A549 (cell line): ENCODE data around the gene ADAMTSL3. TPM values are rescaled to one million over a fixed set of nuclear protein-coding genes. Genes with fewer than 3 reads are reported as not detected.

ENCODE experiments used
- ATAC-seq, 2 experiments: fragments of 200-7000 bp in 1 of 2; fragments of >200 bp in 1 of 2; cut with Nextera tagmentation in 1 of 2; cut with Tn5 transposase in 1 of 2; 3 replicates each; pipeline versions ENCODE4 v1.8.0 to v1.9.1; 2018 to 2020; ENCODE audit warnings: mild to moderate bottlenecking in 1 of 2, moderate library complexity in 1 of 2
- CTCF ChIA-PET: fragments of 300-600 bp; sonication (Branson Sonifier 250); formaldehyde crosslinking; extraction: SDS; loops from one replicate; lab custom pipeline; 2021; ENCODE audit warnings: antibody characterized with exemption, inconsistent platforms; lab: Yijun Ruan, JAX
- POLR2A ChIA-PET: fragments of 350-600 bp; formaldehyde crosslinking; extraction: SDS; loops from one replicate; lab custom pipeline; 2021; ENCODE audit warnings: antibody characterized with exemption, inconsistent platforms; lab: Yijun Ruan, JAX
- DNase-seq, 2 experiments: peaks; one replicate each; pipeline versions ENCODE4 v3.0.0 to v3.0.0-alpha.2; 2011 to 2016; ENCODE audit warnings: low read depth in 1 of 2, low spot score in 1 of 2
- FAIRE-seq: peaks from 2 replicates; lab custom pipeline; 2011; peaks lifted over from hg19 to GRCh38; lab: Jason Lieb, UNC
- H3K27ac ChIP-seq, 2 experiments: fragments of >200 bp; sonication (Bioruptor Twin); formaldehyde crosslinking; 3 replicates each; pipeline ENCODE4 v1.5.1; 2016 to 2017
- H3K4me1 ChIP-seq: fragments of >200 bp; sonication (Bioruptor Twin); formaldehyde crosslinking; 3 replicates; pipeline ENCODE4 v1.6.1; 2016
- H3K4me2 ChIP-seq: fragments of >200 bp; sonication (Bioruptor Twin); formaldehyde crosslinking; 3 replicates; pipeline ENCODE4 v1.6.1; 2016
- H3K4me3 ChIP-seq: fragments of >200 bp; sonication (Bioruptor Twin); formaldehyde crosslinking; 3 replicates; pipeline ENCODE4 v1.5.1; 2016
- H3K9me3 ChIP-seq: fragments of >200 bp; sonication (Bioruptor Twin); formaldehyde crosslinking; 3 replicates; pipeline ENCODE4 v1.6.1; 2016
- CBX2 ChIP-seq: fragments of 200-600 bp; sonication (generic); IDR thresholded peaks from 2 replicates; pipeline ENCODE4 v1.6.1; 2016; ENCODE audit warnings: low read depth, mild to moderate bottlenecking, borderline replicate concordance
- CHD4 ChIP-seq: fragments of 200-600 bp; sonication (generic); IDR thresholded peaks from 2 replicates; pipeline ENCODE4 v1.6.1; 2016; ENCODE audit warnings: antibody characterized with exemption, mild to moderate bottlenecking, borderline replicate concordance
- CTCF ChIP-seq: fragments of >200 bp; sonication (Bioruptor Twin); formaldehyde crosslinking; IDR thresholded peaks from 3 replicates; pipeline ENCODE4 v1.5.1; 2016
- EHF ChIP-seq: fragments of 250-450 bp; sonication (Bioruptor Pico); IDR thresholded peaks from 2 replicates; pipeline ENCODE4 v1.5.0; 2020; ENCODE audit warnings: mild to moderate bottlenecking
- GATA3 ChIP-seq: IDR thresholded peaks from 2 replicates; pipeline ENCODE4 v1.6.1; 2012; ENCODE audit warnings: borderline replicate concordance
- HDAC2 ChIP-seq: fragments of 200-600 bp; sonication (generic); IDR thresholded peaks from 2 replicates; pipeline ENCODE4 v1.6.1; 2016
- JUN ChIP-seq, 2 experiments: fragments of >200 bp; sonication (Bioruptor Twin); formaldehyde crosslinking; IDR thresholded peaks; 2 replicates in 1 of 2; 3 replicates in 1 of 2; pipeline ENCODE4 v1.6.1; 2016 to 2017
- JUNB ChIP-seq: fragments of >200 bp; sonication (Bioruptor Twin); formaldehyde crosslinking; IDR thresholded peaks from 2 replicates; pipeline ENCODE4 v1.6.1; 2016
- NR3C1 ChIP-seq: fragments of >200 bp; sonication (Bioruptor Twin); formaldehyde crosslinking; IDR thresholded peaks from 3 replicates; pipeline ENCODE4 v1.6.1; 2017
- PHF8 ChIP-seq: fragments of 200-600 bp; sonication (generic); IDR thresholded peaks from 2 replicates; pipeline ENCODE4 v1.6.1; 2016; ENCODE audit warnings: low read depth, mild to moderate bottlenecking, antibody characterized with exemption, moderate library complexity, borderline replicate concordance
- RARB ChIP-seq: fragments of 250-450 bp; sonication (Bioruptor Pico); IDR thresholded peaks from 2 replicates; pipeline ENCODE4 v1.8.0; 2021; ENCODE audit warnings: mild to moderate bottlenecking, moderate library complexity
- REST ChIP-seq: fragments of 200-600 bp; sonication (generic); IDR thresholded peaks from 2 replicates; pipeline ENCODE4 v1.6.1; 2016; ENCODE audit warnings: antibody characterized with exemption, mild to moderate bottlenecking, moderate library complexity
- RFX5 ChIP-seq: fragments of 450-650 bp; IDR thresholded peaks from 2 replicates; pipeline ENCODE4 v1.7.1; 2014; ENCODE audit warnings: antibody characterized with exemption, mild to moderate bottlenecking, moderate library complexity
- SMC3 ChIP-seq: fragments of >200 bp; sonication (Bioruptor Twin); formaldehyde crosslinking; IDR thresholded peaks from 3 replicates; pipeline ENCODE4 v1.6.1; 2018; ENCODE audit warnings: inconsistent platforms
- USF2 ChIP-seq: fragments of 450-650 bp; IDR thresholded peaks from 2 replicates; pipeline ENCODE4 v1.6.1; 2014; ENCODE audit warnings: antibody characterized with exemption
- ZNF302 ChIP-seq: fragments of 250-450 bp; sonication (Bioruptor Pico); IDR thresholded peaks from 2 replicates; pipeline ENCODE4 v1.9.0; 2021; ENCODE audit warnings: inconsistent platforms, mild to moderate bottlenecking, moderate library complexity
- WGBS: methylation state at CpG from one replicate; pipeline ENCODE4 v1.1.6; 2017; ENCODE audit errors: missing lambda C conversion rate; 5-methylcytosine and 5-hydroxymethylcytosine counted together
- polyA plus RNA-seq, 4 experiments: library from polyadenylated mRNA; depleted of rRNA in 3 of 4; stranded (reverse); fragments of >200 nt; fragmentation: RNase III in 1 of 4; extraction: RNeasy Plus Mini Kit Qiagen cat#74134 plus additional on column Dnase treatment in 1 of 4; gene quantifications; 2 replicates in 3 of 4; 3 replicates in 1 of 4; pipeline ENCODE4 v1.2.3, GENCODE V29; 2011 to 2017
- TF ChIP-seq, protein P1 (sequence below): fragments of 250-450 bp; sonication (Bioruptor Pico); IDR thresholded peaks from 2 replicates; pipeline ENCODE4 v1.5.0; 2020; ENCODE audit warnings: low read depth, mild to moderate bottlenecking, moderate library complexity
- TF ChIP-seq, protein P2 (sequence below): fragments of 150-350 bp; IDR thresholded peaks from 2 replicates; pipeline ENCODE4 v1.6.1; 2014; ENCODE audit warnings: low read depth, mild to moderate bottlenecking, low read length

The ADAMTSL3 gene
- polyA plus RNA-seq, 2 of the 4 experiments (the other 2 are of a cell fraction): 0.22 to 0.25 TPM

DNA sequence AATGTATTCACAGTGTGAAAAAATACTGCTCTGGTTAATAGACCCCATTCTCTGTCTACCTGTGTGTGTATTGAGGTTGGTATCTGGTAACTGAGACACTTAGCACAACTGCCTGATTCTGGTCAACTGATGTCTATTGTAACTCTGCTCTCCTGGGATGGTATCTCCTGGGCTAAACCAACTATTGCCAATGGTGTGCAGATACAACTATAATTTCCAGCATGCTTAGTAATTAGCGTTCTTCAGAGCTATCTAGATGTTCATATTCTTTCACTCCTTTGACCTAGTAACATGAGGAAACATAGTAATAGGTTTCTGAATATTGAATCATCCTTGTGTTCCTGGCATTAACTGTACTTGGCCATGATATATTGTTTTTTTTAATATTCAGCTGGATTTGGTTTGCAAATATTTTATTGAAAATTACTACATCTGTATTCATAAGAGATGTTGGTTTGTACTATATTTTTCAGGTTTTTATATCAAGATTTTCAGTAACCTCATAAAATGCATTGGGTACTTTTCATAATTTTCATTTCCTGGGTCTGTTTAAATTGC, 16.8 kb downstream of the ADAMTSL3 start:
- Histone ChIP-seq H3K27ac (no peak overlapping the region), H3K4me3 (no peak overlapping the region), H3K4me2 (no peak overlapping the region), H3K9me3 (peaks cover 11% of the 10 kb centered on the region; the same call in 2 of the 3 replicates), H3K4me1 (no peaks in the 10 kb centered on the region)
- 6% methylated on average over 1 of the region's 1 CpG for WGBS
- FAIRE-seq: no peak
- DNase-seq: no peak
- POLR2A ChIA-PET: no interaction called here
- no peak for ATAC-seq
- CTCF ChIA-PET: interaction anchor here (1.6 kb wide), 1 partner anchor 16 kb away, joined by 3 read pairs; no protein-coding TSS in a partner anchor
- TF ChIP-seq NR3C1: no peak
- TF ChIP-seq, protein P1, sequence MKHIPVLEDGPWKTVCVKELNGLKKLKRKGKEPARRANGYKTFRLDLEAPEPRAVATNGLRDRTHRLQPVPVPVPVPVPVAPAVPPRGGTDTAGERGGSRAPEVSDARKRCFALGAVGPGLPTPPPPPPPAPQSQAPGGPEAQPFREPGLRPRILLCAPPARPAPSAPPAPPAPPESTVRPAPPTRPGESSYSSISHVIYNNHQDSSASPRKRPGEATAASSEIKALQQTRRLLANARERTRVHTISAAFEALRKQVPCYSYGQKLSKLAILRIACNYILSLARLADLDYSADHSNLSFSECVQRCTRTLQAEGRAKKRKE (CRISPR knock-in tag): no peak
- no peak for TF ChIP-seq JUNB

DNA sequence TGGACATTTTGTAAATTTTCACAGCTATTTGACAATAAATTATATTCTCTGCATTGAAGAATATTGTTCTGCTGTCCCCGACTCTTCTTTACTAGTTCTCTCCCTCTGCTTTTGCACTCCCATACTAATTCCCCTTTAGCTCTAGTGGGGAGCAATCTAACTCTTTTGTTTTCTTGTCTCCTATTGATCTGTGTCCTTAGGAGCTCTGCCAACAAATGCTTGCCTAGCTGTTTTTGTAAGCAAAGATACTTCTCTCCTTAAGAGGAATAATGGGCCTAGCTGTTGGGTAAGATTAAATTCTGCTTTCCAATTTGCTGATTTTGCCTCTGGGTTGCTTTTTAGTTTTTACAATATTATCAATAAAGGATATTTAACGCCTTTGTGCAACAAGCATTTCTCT, 17.7 kb downstream of the ADAMTSL3 start:
- no peak for DNase-seq
- FAIRE-seq: peak; percentile 13
- POLR2A ChIA-PET: no interaction called here
- CTCF ChIA-PET: interaction anchor here (1.0 to 1.6 kb wide), 3 partner anchors 15 to 75 kb away, joined by 3 to 5 read pairs (median 3); no protein-coding TSS in a partner anchor
- Histone ChIP-seq H3K27ac (no peak overlapping the region), H3K4me3 (no peak overlapping the region), H3K4me2 (no peak overlapping the region), H3K9me3 (peaks cover 11% of the 10 kb centered on the region; the same call in 2 of the 3 replicates)
- WGBS: 7% methylated on average over 2 of the region's 2 CpGs
- no peak for ATAC-seq
- TF ChIP-seq RARB (no peak), JUN (IDR thresholded peaks at IDR 0.05) (no peak), USF2 (no peak), CHD4 (no peak), CTCF (no peak), RFX5 (no peak), NR3C1 (no peak), GATA3 (no peak), ZNF302 (CRISPR knock-in tag) (no peak), REST (no peak), SMC3 (no peak), CBX2 (no peak), PHF8 (no peak), EHF (CRISPR knock-in tag) (no peak), HDAC2 (no peak)
- TF ChIP-seq, protein P1 (CRISPR knock-in tag): no peak
- TF ChIP-seq, protein P2, sequence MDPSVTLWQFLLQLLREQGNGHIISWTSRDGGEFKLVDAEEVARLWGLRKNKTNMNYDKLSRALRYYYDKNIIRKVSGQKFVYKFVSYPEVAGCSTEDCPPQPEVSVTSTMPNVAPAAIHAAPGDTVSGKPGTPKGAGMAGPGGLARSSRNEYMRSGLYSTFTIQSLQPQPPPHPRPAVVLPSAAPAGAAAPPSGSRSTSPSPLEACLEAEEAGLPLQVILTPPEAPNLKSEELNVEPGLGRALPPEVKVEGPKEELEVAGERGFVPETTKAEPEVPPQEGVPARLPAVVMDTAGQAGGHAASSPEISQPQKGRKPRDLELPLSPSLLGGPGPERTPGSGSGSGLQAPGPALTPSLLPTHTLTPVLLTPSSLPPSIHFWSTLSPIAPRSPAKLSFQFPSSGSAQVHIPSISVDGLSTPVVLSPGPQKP: no peak
- TF ChIP-seq, all 56 proteins: peak for 0
- no peaks in the 10 kb centered on the region for H3K4me1 ChIP-seq
